Activated T-cell treated with anti-CD3 and anti-CD28 coated beads, Interleukin-2, amount 50 U/mL, for 48 hours (primary cell): ENCODE data around the gene ZNF140.

Experiments
- DNase-seq, 2 experiments: peaks; one replicate each; pipeline ENCODE4 v3.0.0-alpha.2; 2020

The ZNF140 gene

GRCh38 chr12:133130808-133131128 lies 50.0 kb downstream of the ZNF140 start:
- no peak for DNase-seq

DNA sequence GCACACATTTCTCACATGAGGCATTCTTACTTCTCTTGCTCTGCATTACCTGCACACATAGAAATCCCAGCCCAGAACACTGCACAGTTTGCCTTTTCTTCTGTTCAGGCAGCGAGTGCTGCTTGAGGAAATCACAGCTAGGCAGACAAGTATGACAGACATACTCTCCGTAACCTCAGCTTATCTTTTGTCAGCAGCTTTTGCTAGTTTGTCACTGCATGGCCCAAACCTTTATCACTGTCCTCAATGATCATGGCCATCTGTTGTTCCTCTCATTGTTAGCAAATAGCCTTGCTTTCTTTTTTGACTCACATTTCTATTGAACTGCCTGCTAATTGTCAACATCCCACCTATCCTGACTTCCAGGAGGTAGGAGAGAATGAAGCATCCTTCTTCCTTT lies 55.0 kb downstream of the ZNF140 start:
- DNase-seq, result no peak

GRCh38 chr12:133145981-133146380 lies 65.3 kb downstream of the ZNF140 start:
- no peak for DNase-seq

DNA sequence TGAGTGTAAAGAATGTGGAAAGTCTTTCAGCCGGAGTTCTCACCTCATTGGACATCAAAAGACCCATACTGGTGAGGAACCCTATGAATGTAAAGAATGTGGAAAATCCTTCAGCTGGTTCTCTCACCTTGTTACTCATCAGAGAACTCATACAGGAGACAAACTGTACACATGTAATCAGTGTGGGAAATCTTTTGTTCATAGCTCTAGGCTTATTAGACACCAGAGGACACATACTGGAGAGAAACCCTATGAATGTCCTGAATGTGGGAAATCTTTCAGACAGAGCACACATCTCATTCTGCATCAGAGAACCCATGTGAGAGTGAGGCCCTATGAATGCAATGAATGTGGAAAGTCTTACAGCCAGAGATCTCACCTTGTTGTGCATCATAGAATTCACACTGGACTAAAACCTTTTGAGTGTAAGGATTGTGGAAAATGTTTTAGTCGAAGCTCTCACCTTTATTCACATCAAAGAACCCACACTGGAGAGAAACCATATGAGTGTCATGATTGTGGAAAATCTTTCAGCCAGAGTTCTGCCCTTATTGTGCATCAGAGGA lies 75.5 kb downstream of the ZNF140 start:
- DNase-seq, result no peak
